ENCODE measurements around the gene RASGRF1. TPM values are rescaled to one million over a fixed set of nuclear protein-coding genes. Genes with fewer than 3 reads are reported as not detected.
A peak's percentile ranks its signal among the peaks of the same experiment; 100 is the strongest.
"Not testable (repeated sequence)": the region's sequence is repeated elsewhere in the genome, so short reads cannot be mapped to it uniquely, and the experiment has no call there.

The RASGRF1 gene
- total RNA-seq, 1 donor from 2014 or later: 0.41 TPM

DNA sequence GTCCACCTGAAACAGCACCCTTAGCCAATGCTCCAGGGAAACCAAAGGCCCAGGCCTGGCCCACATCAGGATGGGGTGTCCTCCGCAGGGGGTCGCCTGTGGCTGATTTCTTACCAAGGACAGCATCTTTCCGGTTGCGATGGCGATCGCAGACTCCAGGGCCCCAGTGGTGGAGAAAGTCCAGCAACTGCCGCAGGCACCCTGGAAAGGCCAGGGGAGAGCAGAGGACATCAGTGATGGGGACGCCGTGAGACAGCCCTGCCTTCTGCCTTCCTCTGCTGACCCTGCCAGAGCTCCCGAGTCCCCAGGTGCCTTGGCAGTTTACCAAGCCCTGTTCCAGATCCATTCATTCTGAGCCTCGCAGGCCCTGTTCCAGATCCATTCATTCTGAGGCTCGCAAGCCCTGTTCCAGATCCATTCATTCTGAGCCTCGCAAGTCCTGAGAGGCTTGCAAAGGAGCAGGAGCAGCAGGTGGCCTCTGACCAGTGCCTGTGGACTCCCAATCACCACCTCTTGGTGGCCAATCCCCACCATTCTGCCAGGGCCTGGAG is 158.2 kb downstream of the RASGRF1 start:
- Mint-ChIP-seq H3K36me3 (peaks cover 3% of the 10 kb centered on the region), H3K4me1 (ENCODE audit: unreplicated experiment) (no peaks in the 10 kb centered on the region), H3K27me3 (no peaks in the 10 kb centered on the region), H3K27ac (no peak overlapping the region), H3K4me3 (no peak overlapping the region), H3K9me3 (no peaks in the 10 kb centered on the region)
- no peak for DNase-seq (ENCODE audit: extremely low spot score, unreplicated experiment)
- TF ChIP-seq CTCF (conservative IDR thresholded peaks at IDR 0.05): no peak

DNA sequence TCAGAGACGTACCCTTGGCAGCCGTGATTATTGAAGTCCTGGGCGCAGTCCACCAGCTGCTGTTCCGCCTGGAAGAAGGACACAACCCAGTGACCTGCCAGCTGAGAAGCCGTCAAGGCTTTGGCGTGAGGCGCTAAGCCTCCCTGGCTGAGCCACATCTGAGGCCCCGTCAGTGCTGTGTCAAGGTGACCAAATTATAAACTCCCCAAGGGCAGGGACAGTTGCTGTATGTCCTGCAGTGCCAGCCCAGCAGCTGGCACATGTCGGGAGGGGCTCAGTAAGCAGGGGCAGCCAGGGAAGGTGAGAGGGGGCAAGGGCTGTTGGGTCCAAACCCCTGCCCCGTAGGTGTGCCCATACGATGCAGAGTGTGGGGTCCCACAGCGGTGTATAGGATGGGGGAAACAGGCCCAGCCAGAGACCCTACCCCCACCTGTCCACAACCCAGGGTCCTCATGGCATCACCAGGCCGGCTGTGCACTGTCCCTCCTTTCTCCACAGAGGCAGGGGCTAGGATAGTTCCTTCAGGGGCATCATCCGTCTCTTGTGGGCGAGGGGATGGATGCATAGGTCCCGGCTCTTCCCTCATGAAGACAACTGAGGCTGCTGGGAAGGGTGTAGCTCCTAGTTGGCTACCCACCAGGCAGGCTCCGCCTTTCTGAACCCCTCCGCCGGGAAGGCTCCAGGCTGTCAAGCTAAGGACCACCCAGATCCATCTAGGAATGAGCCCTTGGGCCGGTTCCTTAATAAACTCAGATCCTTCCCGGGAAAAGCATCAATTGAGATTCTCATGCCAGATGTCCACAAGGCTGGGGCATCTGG is 158.9 kb downstream of the RASGRF1 start:
- Mint-ChIP-seq H3K4me1 (ENCODE audit: unreplicated experiment) (no peaks in the 10 kb centered on the region), H3K27me3 (no peaks in the 10 kb centered on the region), H3K27ac (no peak overlapping the region), H3K36me3 (peaks cover 5% of the 10 kb centered on the region), H3K4me3 (no peak overlapping the region), H3K9me3 (no peaks in the 10 kb centered on the region)
- no peak for TF ChIP-seq CTCF (conservative IDR thresholded peaks at IDR 0.05)
- no peak for DNase-seq (ENCODE audit: extremely low spot score, unreplicated experiment)

DNA sequence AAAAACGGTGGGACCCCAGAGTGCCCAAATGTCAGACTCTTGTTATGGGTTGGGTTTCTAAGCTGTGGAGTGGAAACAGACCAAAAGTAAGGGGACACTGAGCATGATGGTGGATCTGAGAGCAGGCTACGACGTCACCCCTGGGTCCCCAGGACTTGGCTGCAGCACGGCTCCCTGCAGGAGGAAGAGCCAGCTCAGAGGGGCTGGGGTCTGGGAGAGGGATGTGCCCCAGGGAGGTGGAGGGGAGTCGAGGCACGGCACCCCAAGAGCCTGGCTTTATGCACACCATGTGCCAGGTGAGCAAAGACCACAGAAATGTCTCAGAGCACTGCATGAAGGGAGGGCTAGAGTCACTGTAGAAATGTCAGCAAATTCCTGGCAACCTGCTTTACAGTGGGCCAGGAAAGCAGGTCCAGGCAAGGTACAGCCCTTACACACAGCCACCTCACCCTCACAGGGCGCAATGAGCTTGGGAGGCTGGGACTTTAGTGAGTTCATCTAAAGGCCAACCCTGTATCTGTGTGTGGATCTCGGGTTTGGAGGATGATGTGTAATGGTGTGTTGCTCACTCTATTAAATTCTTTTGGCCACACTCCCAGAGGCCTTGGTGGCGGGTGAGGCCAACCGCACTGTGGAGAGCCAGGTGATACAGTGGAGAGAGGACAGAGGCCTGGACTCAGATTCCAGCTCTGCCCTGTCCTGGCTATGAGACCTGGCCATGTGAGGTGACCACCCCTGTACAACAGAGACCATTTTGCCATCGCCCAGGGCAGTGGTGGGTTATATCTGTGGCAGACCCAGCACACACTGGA is 159.8 kb downstream of the RASGRF1 start:
- H3K27me3 Mint-ChIP-seq: no peaks in the 10 kb centered on the region
- TF ChIP-seq CTCF (conservative IDR thresholded peaks at IDR 0.05): no peak
- H3K36me3 Mint-ChIP-seq: peaks cover 6% of the 10 kb centered on the region
- H3K27ac Mint-ChIP-seq: peak overlapping the region; percentile 72
- H3K9me3 Mint-ChIP-seq: no peaks in the 10 kb centered on the region
- no peak for DNase-seq (ENCODE audit: extremely low spot score, unreplicated experiment)
- no peak overlapping the region for H3K4me3 Mint-ChIP-seq
- H3K4me1 Mint-ChIP-seq (ENCODE audit: unreplicated experiment): no peaks in the 10 kb centered on the region

DNA sequence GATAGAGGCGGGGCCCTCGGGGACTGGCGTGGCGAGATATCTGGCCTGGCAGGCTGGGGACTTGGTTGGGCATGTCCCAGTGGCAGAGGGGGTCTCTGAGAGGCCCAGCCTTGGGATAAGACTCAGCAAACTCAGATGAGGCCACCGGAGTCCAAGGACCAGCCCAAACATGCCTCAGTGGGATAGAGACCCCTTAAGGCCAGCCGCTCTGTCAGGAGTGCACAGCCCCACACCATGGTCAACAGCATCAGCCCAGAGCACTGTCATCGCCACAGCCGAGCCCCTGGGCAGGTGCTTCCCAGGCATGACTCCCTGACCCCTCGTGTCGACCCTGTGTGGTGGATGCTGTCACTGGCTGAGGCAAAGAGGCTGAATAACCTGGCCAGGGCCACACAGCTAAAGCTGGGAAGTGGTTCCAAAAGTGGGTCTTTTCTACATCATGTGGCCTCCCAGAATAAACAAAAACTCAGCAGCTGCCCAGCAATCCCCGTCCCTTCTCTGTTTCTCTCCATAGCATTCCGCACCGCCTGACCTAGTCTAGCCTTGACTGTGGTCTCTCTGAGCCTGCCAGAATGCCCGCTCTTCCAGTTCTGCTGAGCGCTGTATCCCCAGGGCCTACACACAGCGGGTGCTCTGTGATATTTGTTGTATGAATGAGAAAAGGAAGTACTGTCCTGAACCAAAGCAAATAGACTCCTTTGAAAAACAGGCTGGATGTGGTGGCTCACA is 160.9 kb downstream of the RASGRF1 start:
- TF ChIP-seq CTCF (conservative IDR thresholded peaks at IDR 0.05): no peak
- no peaks in the 10 kb centered on the region for H3K4me1 Mint-ChIP-seq (ENCODE audit: unreplicated experiment)
- H3K36me3 Mint-ChIP-seq: peaks cover 6% of the 10 kb centered on the region
- peak overlapping the region; percentile 53 for H3K27ac Mint-ChIP-seq
- no peak for DNase-seq (ENCODE audit: extremely low spot score, unreplicated experiment)
- no peaks in the 10 kb centered on the region for H3K9me3 Mint-ChIP-seq
- H3K4me3 Mint-ChIP-seq: no peak overlapping the region
- no peaks in the 10 kb centered on the region for H3K27me3 Mint-ChIP-seq

GRCh38 chr15:78928616-78929093 is 161.9 kb downstream of the RASGRF1 start:
- Mint-ChIP-seq H3K9me3 (no peaks in the 10 kb centered on the region), H3K4me1 (ENCODE audit: unreplicated experiment) (no peaks in the 10 kb centered on the region), H3K4me3 (no peak overlapping the region), H3K27me3 (no peaks in the 10 kb centered on the region), H3K27ac (no peak overlapping the region), H3K36me3 (peaks cover 6% of the 10 kb centered on the region)
- TF ChIP-seq CTCF (conservative IDR thresholded peaks at IDR 0.05): no peak
- no peak for DNase-seq (ENCODE audit: extremely low spot score, unreplicated experiment)

- not testable (repeated sequence) for H3K27ac Mint-ChIP-seq
These were observed 162.4 kb downstream of the RASGRF1 start for GRCh38 chr15:78928176-78928575.

More at GRCh38 chr15:78928176-78928575, 162.4 kb downstream of the RASGRF1 start:
- not testable (repeated sequence) for DNase-seq (ENCODE audit: extremely low spot score, unreplicated experiment); H3K27me3 Mint-ChIP-seq; H3K4me3 Mint-ChIP-seq; H3K4me1 Mint-ChIP-seq (ENCODE audit: unreplicated experiment); H3K36me3 Mint-ChIP-seq; H3K9me3 Mint-ChIP-seq
